Measurements from ENCODE around the gene NUMBL. TPM values are rescaled to one million over a fixed set of nuclear protein-coding genes. Genes with fewer than 3 reads are reported as not detected.

The NUMBL gene
- total and polyA plus RNA-seq, 8 donors = 10.1 to 254 (median 18.7) TPM

DNA sequence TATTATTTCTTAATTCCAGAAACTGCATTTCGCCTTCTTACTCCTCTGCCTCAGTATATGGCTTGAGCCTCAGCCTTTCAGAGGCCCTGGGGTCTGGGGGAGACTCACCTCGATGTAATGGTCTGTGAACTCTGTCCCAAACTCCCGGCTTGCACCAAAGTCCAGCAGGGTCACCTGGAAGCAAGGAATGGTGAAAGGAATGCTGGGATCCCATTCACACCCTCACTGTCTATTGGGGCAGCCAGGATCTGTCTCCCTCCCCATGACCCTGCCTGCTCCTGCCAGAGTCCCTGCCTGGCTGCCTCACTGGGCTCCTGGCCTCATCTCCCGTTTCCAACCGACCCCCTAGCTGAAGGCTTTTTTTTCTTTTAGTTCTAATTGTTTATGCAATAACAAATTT lies 5.4 kb upstream of the NUMBL start:
- no peak for DNase-seq
- Histone ChIP-seq H3K36me3 (peaks cover 7 to 87% (median 84%) of the 10 kb centered on the region in 4 donors), H3K27ac (no peak overlapping the region), H3K4me1 (peaks cover 8 to 14% (median 11%) of the 10 kb centered on the region in 4 donors), H3K4me3 (no peak overlapping the region), H3K27me3 (no peaks in the 10 kb centered on the region), H3K9me3 (no peaks in the 10 kb centered on the region)
- 89 to 96% (median 93%) methylated on average over 5 of the region's 5 CpGs for WGBS, 5 donors
- TF ChIP-seq EP300 (IDR thresholded peaks at IDR 0.05) (no peak), POLR2A (IDR thresholded peaks at IDR 0.05) (no peak), CTCF (IDR thresholded peaks at IDR 0.05) (no peak), POLR2AphosphoS5 (IDR thresholded peaks at IDR 0.05) (no peak)
- intact Hi-C loops (cut with DNase I; ENCODE audit: low total_unique reads) = no loop called here

DNA sequence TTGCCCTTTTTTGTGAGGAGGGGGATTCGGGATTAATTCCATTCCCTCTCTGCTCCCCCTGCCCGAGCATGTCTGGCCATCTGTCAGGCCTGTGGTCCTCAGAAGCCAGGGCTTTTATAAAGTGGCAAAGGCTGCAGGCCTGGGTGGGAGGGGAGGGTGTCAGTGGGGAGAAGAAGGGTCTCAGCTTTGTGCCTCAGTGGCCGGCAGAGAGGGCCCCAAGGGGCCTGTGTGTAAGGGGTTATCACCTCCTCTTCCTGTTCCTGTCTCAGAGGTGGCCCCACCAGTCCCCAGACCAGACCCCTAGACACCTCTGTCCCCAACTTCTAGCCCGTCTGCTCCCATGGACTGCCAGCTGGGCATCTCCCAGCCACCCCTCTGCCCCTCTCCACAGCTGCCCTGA lies 3.4 kb upstream of the NUMBL start:
- no peak for DNase-seq
- TF ChIP-seq EP300 (IDR thresholded peaks at IDR 0.05) (no peak), POLR2AphosphoS5 (IDR thresholded peaks at IDR 0.05) (no peak), CTCF (IDR thresholded peaks at IDR 0.05) (no peak), POLR2A (IDR thresholded peaks at IDR 0.05) (no peak)
- Histone ChIP-seq H3K27me3 (no peaks in the 10 kb centered on the region), H3K4me1 (peaks cover 18 to 28% (median 23%) of the 10 kb centered on the region in 4 donors), H3K27ac (no peak overlapping the region), H3K36me3 (peaks cover 0 to 68% (median 66%) of the 10 kb centered on the region in 4 donors), H3K4me3 (no peak overlapping the region), H3K9me3 (no peaks in the 10 kb centered on the region)
- 78 to 97% (median 87%) methylated on average over 4 of the region's 4 CpGs for WGBS, 5 donors
- intact Hi-C loops (cut with DNase I; ENCODE audit: low total_unique reads) = no loop called here

- H3K9me3 ChIP-seq = no peaks in the 10 kb centered on the region
- no peak for DNase-seq
- WGBS, 5 donors = 88 to 90% (median 89%) methylated on average over 9 to 11 of the region's 11 CpGs
- intact Hi-C loops (cut with DNase I; ENCODE audit: low total_unique reads) = no loop called here
- peaks cover 18 to 35% (median 27%) of the 10 kb centered on the region in 4 donors for H3K4me1 ChIP-seq
- H3K27ac ChIP-seq = peak overlapping the region in 1 of 5 donors; percentile 93
- no peak overlapping the region for H3K4me3 ChIP-seq
- H3K27me3 ChIP-seq = no peaks in the 10 kb centered on the region
- peaks cover 0 to 62% (median 60%) of the 10 kb centered on the region in 4 donors for H3K36me3 ChIP-seq
- no peak for TF ChIP-seq POLR2AphosphoS5 (IDR thresholded peaks at IDR 0.05)
- TF ChIP-seq POLR2A (IDR thresholded peaks at IDR 0.05) = no peak
- no peak for TF ChIP-seq EP300 (IDR thresholded peaks at IDR 0.05)
- no peak for TF ChIP-seq CTCF (IDR thresholded peaks at IDR 0.05)
Measured at GRCh38 chr19:40693150-40693788, 2.8 kb upstream of the NUMBL start.

DNA sequence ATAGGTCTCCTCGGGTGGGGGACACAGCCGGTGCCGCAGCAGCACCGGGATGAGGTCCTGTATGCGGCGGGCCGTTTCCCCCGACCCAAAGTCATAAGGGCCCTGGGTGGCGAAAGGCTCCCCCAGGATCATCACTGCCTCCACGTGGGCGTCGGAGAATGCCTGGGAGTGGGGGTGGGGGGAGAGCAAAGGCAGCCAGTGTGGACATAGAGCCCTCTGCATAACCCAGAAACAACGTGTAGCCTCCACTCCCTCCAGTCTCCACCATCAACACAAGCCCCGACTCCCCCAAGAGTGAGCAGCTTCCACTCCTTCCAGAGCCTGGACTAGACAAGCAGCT lies 1.7 kb upstream of the NUMBL start:
- WGBS, 5 donors = 82 to 90% (median 88%) methylated on average over 13 to 14 of the region's 14 CpGs
- TF ChIP-seq POLR2A (IDR thresholded peaks at IDR 0.05) (no peak), CTCF (IDR thresholded peaks at IDR 0.05) (no peak), POLR2AphosphoS5 (IDR thresholded peaks at IDR 0.05) (no peak), EP300 (IDR thresholded peaks at IDR 0.05) (no peak)
- H3K27me3 ChIP-seq = no peaks in the 10 kb centered on the region

More for the DNA sequence above, 1.7 kb upstream of the NUMBL start:
- Histone ChIP-seq H3K27ac (peak overlapping the region in 4 of 5 donors; percentile 84 to 93 (median 88)), H3K4me1 (peaks cover 24 to 46% (median 37%) of the 10 kb centered on the region in 4 donors), H3K4me3 (no peak overlapping the region), H3K36me3 (peaks cover 0 to 56% (median 55%) of the 10 kb centered on the region in 4 donors), H3K9me3 (no peaks in the 10 kb centered on the region)
- intact Hi-C loops (cut with DNase I; ENCODE audit: low total_unique reads) = no loop called here
- no peak for DNase-seq
